OCI-LY7 (cell line): ENCODE measurements around the gene ERCC6L.

Source experiments
- EZH2phosphoT487 ChIP-seq: fragments of 200-600 bp; sonication (generic); IDR thresholded peaks from 2 replicates; pipeline ENCODE4 v1.6.1; 2018; ENCODE audit warnings: low read depth, borderline replicate concordance, mild to moderate bottlenecking, mixed run types, antibody characterized with exemption, low read length, moderate library complexity, mixed read lengths
- TF ChIP-seq, protein P1 (sequence below): fragments of 200-600 bp; sonication (generic); conservative IDR thresholded peaks from 2 replicates; pipeline ENCODE4 v1.5.1; 2014; ENCODE audit warnings: mild to moderate bottlenecking, antibody characterized with exemption, low read length, moderate library complexity, mixed read lengths

DNA sequence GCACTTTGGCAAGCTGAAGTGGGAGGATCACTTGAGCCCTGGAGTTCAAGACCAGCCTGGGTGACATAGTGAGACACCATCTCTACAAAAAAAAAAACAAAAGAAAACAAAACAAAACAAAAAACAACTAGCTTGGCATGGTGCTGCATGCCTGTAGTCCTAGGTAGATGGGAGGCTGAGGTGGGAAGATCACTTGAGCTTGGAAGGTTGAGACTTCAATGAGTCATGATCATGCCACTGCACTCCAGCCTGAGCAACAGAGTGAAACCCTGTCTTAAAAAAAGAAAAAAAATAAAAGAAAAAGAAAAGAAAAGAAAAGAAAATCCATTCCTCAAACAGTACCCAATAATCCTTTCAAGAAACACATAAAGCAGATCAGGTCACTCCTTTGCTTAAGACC lies 14.9 kb upstream of the ERCC6L start:
- TF ChIP-seq, protein P1, sequence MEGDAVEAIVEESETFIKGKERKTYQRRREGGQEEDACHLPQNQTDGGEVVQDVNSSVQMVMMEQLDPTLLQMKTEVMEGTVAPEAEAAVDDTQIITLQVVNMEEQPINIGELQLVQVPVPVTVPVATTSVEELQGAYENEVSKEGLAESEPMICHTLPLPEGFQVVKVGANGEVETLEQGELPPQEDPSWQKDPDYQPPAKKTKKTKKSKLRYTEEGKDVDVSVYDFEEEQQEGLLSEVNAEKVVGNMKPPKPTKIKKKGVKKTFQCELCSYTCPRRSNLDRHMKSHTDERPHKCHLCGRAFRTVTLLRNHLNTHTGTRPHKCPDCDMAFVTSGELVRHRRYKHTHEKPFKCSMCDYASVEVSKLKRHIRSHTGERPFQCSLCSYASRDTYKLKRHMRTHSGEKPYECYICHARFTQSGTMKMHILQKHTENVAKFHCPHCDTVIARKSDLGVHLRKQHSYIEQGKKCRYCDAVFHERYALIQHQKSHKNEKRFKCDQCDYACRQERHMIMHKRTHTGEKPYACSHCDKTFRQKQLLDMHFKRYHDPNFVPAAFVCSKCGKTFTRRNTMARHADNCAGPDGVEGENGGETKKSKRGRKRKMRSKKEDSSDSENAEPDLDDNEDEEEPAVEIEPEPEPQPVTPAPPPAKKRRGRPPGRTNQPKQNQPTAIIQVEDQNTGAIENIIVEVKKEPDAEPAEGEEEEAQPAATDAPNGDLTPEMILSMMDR = no peak
- no peak for TF ChIP-seq EZH2phosphoT487
